ENCODE data around the gene CRYGN.

The CRYGN gene

GRCh38 chr7:151416112-151416940 lies 23.6 kb downstream of the CRYGN start:
- H2BK120ac ChIP-seq (ENCODE audit: low read depth, low read length): no peak overlapping the region
- H3K4ac ChIP-seq (ENCODE audit: low read length): no peak overlapping the region
- H3K23ac ChIP-seq (ENCODE audit: low read depth, low read length, poor library complexity): no peak overlapping the region
- DNase-seq (ENCODE audit: low spot score): no peak
- H3K14ac ChIP-seq (ENCODE audit: low read length): no peak overlapping the region
- peak overlapping the region in 1 of 2 donors; percentile 29 for H3K4me3 ChIP-seq (ENCODE audit: low read length in 2 of 2)
- no peak overlapping the region for H2BK5ac ChIP-seq (ENCODE audit: low read length)
- H3K18ac ChIP-seq (ENCODE audit: low read length): peak overlapping the region; percentile 72
- no peak overlapping the region for H2AK5ac ChIP-seq (ENCODE audit: low read depth, low read length)
- H4K91ac ChIP-seq (ENCODE audit: low read depth, low read length, poor library complexity): no peak overlapping the region
- no peaks in the 10 kb centered on the region for H3K36me3 ChIP-seq (replicated peaks in 1 of 2; ENCODE audit: control insufficient read depth in 2 of 2, insufficient read depth in 2 of 2, low read length in 2 of 2)
- WGBS, 2 donors (ENCODE audit: extremely low coverage in 2 of 2, insufficient read length in 2 of 2, insufficient replicate concordance in 1 of 2): no CpG with 5 or more reads among the region's 10 CpGs
- H3K9ac ChIP-seq (ENCODE audit: low read depth, low read length, poor library complexity): no peak overlapping the region
- no peak overlapping the region for H4K8ac ChIP-seq (ENCODE audit: low read depth, low read length)
- no peak overlapping the region for H3K27ac ChIP-seq (replicated peaks; ENCODE audit: low read length)
- no peak overlapping the region for H3K4me2 ChIP-seq (ENCODE audit: insufficient read depth, low read length, poor library complexity, severe bottlenecking)
- peaks cover 2% of the 10 kb centered on the region in 2 donors for H3K9me3 ChIP-seq (replicated peaks in 1 of 2; ENCODE audit: control insufficient read depth in 2 of 2, insufficient read depth in 1 of 2, low read depth in 1 of 2, low read length in 2 of 2)
- no peaks in the 10 kb centered on the region for H3K79me1 ChIP-seq (ENCODE audit: low read depth, low read length)
- peak overlapping the region; percentile 77 for H2BK12ac ChIP-seq (ENCODE audit: low read length)
- H3K4me1 ChIP-seq (ENCODE audit: control insufficient read depth in 2 of 2, insufficient read depth in 1 of 2, low read depth in 1 of 2, low read length in 2 of 2): peaks cover 4 to 5% of the 10 kb centered on the region in 2 donors
- peak overlapping the region; percentile 39 for H2AFZ ChIP-seq (ENCODE audit: low read length)
- H2BK15ac ChIP-seq (ENCODE audit: low read length): peak overlapping the region; percentile 2
- H3K27me3 ChIP-seq (ENCODE audit: control insufficient read depth in 3 of 3, insufficient read depth in 3 of 3, low read depth in 1 of 3, low read length in 3 of 3): peaks cover 0 to 5% (median 3%) of the 10 kb centered on the region in 3 experiments

GRCh38 chr7:151415375-151416105 lies 24.4 kb downstream of the CRYGN start:
- DNase-seq (ENCODE audit: low spot score): no peak

GRCh38 chr7:151413241-151413640 lies 26.7 kb downstream of the CRYGN start:
- H2AK5ac ChIP-seq (ENCODE audit: low read depth, low read length): no peak overlapping the region
- no peak for DNase-seq (ENCODE audit: low spot score)
- H3K14ac ChIP-seq (ENCODE audit: low read length): no peak overlapping the region
- WGBS, 2 donors (ENCODE audit: extremely low coverage in 2 of 2, insufficient read length in 2 of 2, insufficient replicate concordance in 1 of 2): no CpG with 5 or more reads among the region's 4 CpGs
- no peak overlapping the region for H3K23ac ChIP-seq (ENCODE audit: low read depth, low read length, poor library complexity)
- H3K27ac ChIP-seq (replicated peaks; ENCODE audit: low read length): no peak overlapping the region
- no peak overlapping the region for H3K4me2 ChIP-seq (ENCODE audit: insufficient read depth, low read length, poor library complexity, severe bottlenecking)
- peaks cover 11 to 18% of the 10 kb centered on the region in 2 donors for H3K4me1 ChIP-seq (ENCODE audit: control insufficient read depth in 2 of 2, insufficient read depth in 1 of 2, low read depth in 1 of 2, low read length in 2 of 2)
- H4K91ac ChIP-seq (ENCODE audit: low read depth, low read length, poor library complexity): no peak overlapping the region
- H2BK15ac ChIP-seq (ENCODE audit: low read length): no peak overlapping the region
- H2BK12ac ChIP-seq (ENCODE audit: low read length): no peak overlapping the region
- no peak overlapping the region for H3K9ac ChIP-seq (ENCODE audit: low read depth, low read length, poor library complexity)
- peaks cover 0 to 8% (median 5%) of the 10 kb centered on the region in 3 experiments for H3K27me3 ChIP-seq (ENCODE audit: control insufficient read depth in 3 of 3, insufficient read depth in 3 of 3, low read depth in 1 of 3, low read length in 3 of 3)
- no peak overlapping the region for H3K4ac ChIP-seq (ENCODE audit: low read length)
- H4K8ac ChIP-seq (ENCODE audit: low read depth, low read length): no peak overlapping the region
- H3K4me3 ChIP-seq (ENCODE audit: low read length in 2 of 2): no peak overlapping the region
- no peak overlapping the region for H2BK5ac ChIP-seq (ENCODE audit: low read length)
- peaks cover 4% of the 10 kb centered on the region for H3K79me1 ChIP-seq (ENCODE audit: low read depth, low read length)
- H2AFZ ChIP-seq (ENCODE audit: low read length): no peak overlapping the region
- H3K36me3 ChIP-seq (replicated peaks in 1 of 2; ENCODE audit: control insufficient read depth in 2 of 2, insufficient read depth in 2 of 2, low read length in 2 of 2): no peaks in the 10 kb centered on the region
- H3K18ac ChIP-seq (ENCODE audit: low read length): no peak overlapping the region
- peaks cover 2% of the 10 kb centered on the region in 2 donors for H3K9me3 ChIP-seq (replicated peaks in 1 of 2; ENCODE audit: control insufficient read depth in 2 of 2, insufficient read depth in 1 of 2, low read depth in 1 of 2, low read length in 2 of 2)
- no peak overlapping the region for H2BK120ac ChIP-seq (ENCODE audit: low read depth, low read length)

More at GRCh38 chr7:151415375-151416105, 24.4 kb downstream of the CRYGN start:
- H2BK12ac ChIP-seq (ENCODE audit: low read length): no peak overlapping the region
- WGBS, 2 donors (ENCODE audit: extremely low coverage in 2 of 2, insufficient read length in 2 of 2, insufficient replicate concordance in 1 of 2): no CpG with 5 or more reads among the region's 3 CpGs
- no peak overlapping the region for H2BK120ac ChIP-seq (ENCODE audit: low read depth, low read length)
- H3K27me3 ChIP-seq (ENCODE audit: control insufficient read depth in 3 of 3, insufficient read depth in 3 of 3, low read depth in 1 of 3, low read length in 3 of 3): peaks cover 0 to 5% (median 3%) of the 10 kb centered on the region in 3 experiments
- peaks cover 4 to 12% of the 10 kb centered on the region in 2 donors for H3K4me1 ChIP-seq (ENCODE audit: control insufficient read depth in 2 of 2, insufficient read depth in 1 of 2, low read depth in 1 of 2, low read length in 2 of 2)
- no peak overlapping the region for H3K4me3 ChIP-seq (ENCODE audit: low read length in 2 of 2)
- H3K9me3 ChIP-seq (replicated peaks in 1 of 2; ENCODE audit: control insufficient read depth in 2 of 2, insufficient read depth in 1 of 2, low read depth in 1 of 2, low read length in 2 of 2): peaks cover 2% of the 10 kb centered on the region in 2 donors
- no peak overlapping the region for H3K4ac ChIP-seq (ENCODE audit: low read length)
- H4K91ac ChIP-seq (ENCODE audit: low read depth, low read length, poor library complexity): no peak overlapping the region
- H2BK15ac ChIP-seq (ENCODE audit: low read length): no peak overlapping the region
- H3K4me2 ChIP-seq (ENCODE audit: insufficient read depth, low read length, poor library complexity, severe bottlenecking): no peak overlapping the region
- no peaks in the 10 kb centered on the region for H3K79me1 ChIP-seq (ENCODE audit: low read depth, low read length)
- no peak overlapping the region for H2BK5ac ChIP-seq (ENCODE audit: low read length)
- no peak overlapping the region for H3K27ac ChIP-seq (replicated peaks; ENCODE audit: low read length)
- H3K18ac ChIP-seq (ENCODE audit: low read length): no peak overlapping the region
- H2AK5ac ChIP-seq (ENCODE audit: low read depth, low read length): no peak overlapping the region
- H3K9ac ChIP-seq (ENCODE audit: low read depth, low read length, poor library complexity): no peak overlapping the region
- H3K14ac ChIP-seq (ENCODE audit: low read length): no peak overlapping the region
- no peak overlapping the region for H2AFZ ChIP-seq (ENCODE audit: low read length)
- no peak overlapping the region for H4K8ac ChIP-seq (ENCODE audit: low read depth, low read length)
- no peak overlapping the region for H3K23ac ChIP-seq (ENCODE audit: low read depth, low read length, poor library complexity)
- no peaks in the 10 kb centered on the region for H3K36me3 ChIP-seq (replicated peaks in 1 of 2; ENCODE audit: control insufficient read depth in 2 of 2, insufficient read depth in 2 of 2, low read length in 2 of 2)

GRCh38 chr7:151412318-151412717 lies 27.6 kb downstream of the CRYGN start:
- Histone ChIP-seq H3K23ac (ENCODE audit: low read depth, low read length, poor library complexity) (peak overlapping the region; percentile 9), H3K14ac (ENCODE audit: low read length) (no peak overlapping the region), H3K18ac (ENCODE audit: low read length) (no peak overlapping the region), H3K4me1 (ENCODE audit: control insufficient read depth in 2 of 2, insufficient read depth in 1 of 2, low read depth in 1 of 2, low read length in 2 of 2) (peaks cover 11 to 18% of the 10 kb centered on the region in 2 donors), H2BK12ac (ENCODE audit: low read length) (no peak overlapping the region), H3K9me3 (replicated peaks in 1 of 2; ENCODE audit: control insufficient read depth in 2 of 2, insufficient read depth in 1 of 2, low read depth in 1 of 2, low read length in 2 of 2) (peaks cover 2% of the 10 kb centered on the region in 2 donors), H2BK15ac (ENCODE audit: low read length) (no peak overlapping the region), H3K27me3 (ENCODE audit: control insufficient read depth in 3 of 3, insufficient read depth in 3 of 3, low read depth in 1 of 3, low read length in 3 of 3) (peaks cover 0 to 8% (median 5%) of the 10 kb centered on the region in 3 experiments), H2AFZ (ENCODE audit: low read length) (no peak overlapping the region), H4K91ac (ENCODE audit: low read depth, low read length, poor library complexity) (no peak overlapping the region), H2BK5ac (ENCODE audit: low read length) (no peak overlapping the region), H3K79me1 (ENCODE audit: low read depth, low read length) (peaks cover 4% of the 10 kb centered on the region), H3K4me3 (ENCODE audit: low read length in 2 of 2) (no peak overlapping the region), H2BK120ac (ENCODE audit: low read depth, low read length) (no peak overlapping the region), H3K27ac (replicated peaks; ENCODE audit: low read length) (no peak overlapping the region), H4K8ac (ENCODE audit: low read depth, low read length) (no peak overlapping the region), H3K4me2 (ENCODE audit: insufficient read depth, low read length, poor library complexity, severe bottlenecking) (no peak overlapping the region), H2AK5ac (ENCODE audit: low read depth, low read length) (peak overlapping the region; percentile 49), H3K4ac (ENCODE audit: low read length) (no peak overlapping the region), H3K9ac (ENCODE audit: low read depth, low read length, poor library complexity) (no peak overlapping the region), H3K36me3 (replicated peaks in 1 of 2; ENCODE audit: control insufficient read depth in 2 of 2, insufficient read depth in 2 of 2, low read length in 2 of 2) (peaks cover 0 to 4% of the 10 kb centered on the region in 2 donors)
- WGBS, 2 donors (ENCODE audit: extremely low coverage in 2 of 2, insufficient read length in 2 of 2, insufficient replicate concordance in 1 of 2): no CpG with 5 or more reads among the region's 4 CpGs
- no peak for DNase-seq (ENCODE audit: low spot score)
